DMS114 treated with DMSO at 0.1 percent for 48 hours (cell line): Measurements from ENCODE around the gene EGFR.
A peak's percentile ranks its signal among the peaks of the same experiment; 100 is the strongest.

Experiments used
- DNase-seq: peaks from one replicate; lab custom pipeline; 2025; ENCODE audit not compliant: unreplicated experiment; lab: John Stamatoyannopoulos, UW

EGFR gene

DNA sequence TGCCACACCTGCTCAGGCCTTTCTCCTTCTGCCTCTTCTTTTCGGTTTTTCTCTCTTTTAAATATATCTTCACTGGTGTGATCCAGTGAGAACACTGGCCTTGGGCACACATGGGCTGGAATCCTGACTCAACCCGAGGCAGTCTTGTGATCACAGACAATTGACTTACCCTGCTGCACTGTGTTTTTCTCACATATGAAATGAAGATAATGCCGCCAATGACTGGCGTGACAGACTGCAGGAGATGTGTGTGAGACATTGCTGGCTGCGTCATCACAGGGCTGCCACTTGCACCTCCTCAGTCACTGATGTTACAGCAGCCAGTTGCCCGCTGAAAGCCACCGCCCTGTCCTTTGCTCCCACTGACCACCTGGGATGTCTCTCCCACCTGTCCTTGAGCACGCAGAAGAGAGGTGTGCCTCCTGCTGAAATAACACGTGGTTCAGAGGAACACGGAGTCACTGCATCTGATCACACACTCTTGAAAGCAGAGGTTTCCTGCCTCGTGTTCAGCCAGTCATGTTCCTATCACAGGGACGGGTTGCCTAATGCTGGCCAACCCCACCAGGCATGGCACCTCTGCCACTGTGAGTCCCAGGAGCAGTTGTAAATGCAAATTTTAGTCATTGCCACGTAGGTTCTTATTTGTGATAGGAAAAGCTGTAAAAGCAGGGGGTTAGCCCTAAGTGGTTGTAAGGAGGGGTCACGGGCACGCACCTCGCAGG is 221.8 kb downstream of the EGFR start:
- no peak for DNase-seq

DNA sequence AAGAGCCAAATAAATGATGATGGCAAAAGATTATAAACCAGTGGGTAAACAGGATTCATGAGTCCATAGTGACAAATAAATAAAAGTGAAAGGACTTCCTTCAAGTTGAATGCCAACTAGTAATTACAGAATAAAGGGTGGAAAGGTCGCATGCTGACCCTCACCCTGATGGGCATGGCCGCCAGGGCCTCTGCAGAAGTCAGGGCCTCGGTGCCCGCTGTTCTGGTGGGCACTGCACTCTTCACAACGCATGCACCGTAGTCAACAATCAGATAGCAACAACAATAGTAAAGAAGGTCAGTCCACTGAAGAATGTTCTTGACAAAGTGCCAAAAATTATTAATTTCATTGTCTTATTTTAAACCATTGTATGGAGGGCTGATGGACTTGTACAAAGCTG is 223.1 kb downstream of the EGFR start:
- DNase-seq, result no peak

DNA sequence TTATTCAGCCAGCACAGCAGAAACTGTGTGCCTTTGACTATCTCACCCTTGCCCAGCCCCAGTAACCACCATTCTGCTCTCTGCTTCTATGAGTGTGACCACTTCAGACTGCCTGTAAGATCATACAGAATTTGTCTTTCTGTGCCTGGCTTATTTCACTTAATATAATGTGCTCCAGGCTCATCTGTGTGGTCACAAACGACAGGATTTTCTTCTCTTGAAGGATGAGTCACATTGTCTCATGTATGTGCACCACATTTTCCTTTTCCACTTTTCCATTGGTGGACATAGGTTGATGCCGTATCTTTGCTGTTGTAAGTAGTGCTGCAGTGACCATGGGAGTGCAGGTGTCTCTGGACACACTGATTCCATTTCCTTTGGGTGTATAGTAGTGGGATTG is 223.8 kb downstream of the EGFR start:
- DNase-seq, result no peak

- DNase-seq, result no peak
Measured at GRCh38 chr7:55244006-55244745, 225.4 kb downstream of the EGFR start.

DNA sequence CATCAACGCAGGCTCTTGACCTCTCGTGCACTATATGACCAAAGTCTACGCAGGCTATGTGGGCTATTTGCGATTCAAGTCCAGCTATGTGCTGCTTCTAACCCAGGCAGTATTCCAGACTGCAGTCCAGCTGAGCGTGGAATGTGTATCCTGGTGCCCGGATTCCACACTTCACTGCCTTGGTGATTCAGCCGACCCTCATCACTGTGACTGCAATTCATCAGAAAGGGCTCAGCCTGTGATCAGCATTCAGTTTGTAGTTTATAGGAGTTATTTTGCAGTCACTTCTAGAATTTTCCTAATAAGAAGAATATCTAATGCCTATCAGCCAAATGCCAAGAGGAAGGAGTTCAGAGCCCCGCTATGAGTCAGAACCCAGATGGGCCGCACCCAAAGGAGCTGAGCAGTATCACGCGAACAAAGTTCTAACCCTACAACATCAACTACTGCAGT is 226.5 kb downstream of the EGFR start:
- no peak for DNase-seq

- no peak for DNase-seq
Measured at GRCh38 chr7:55246171-55246570, 227.4 kb downstream of the EGFR start.

- no peak for DNase-seq
Measured at GRCh38 chr7:55247428-55247827, 228.6 kb downstream of the EGFR start.

DNA sequence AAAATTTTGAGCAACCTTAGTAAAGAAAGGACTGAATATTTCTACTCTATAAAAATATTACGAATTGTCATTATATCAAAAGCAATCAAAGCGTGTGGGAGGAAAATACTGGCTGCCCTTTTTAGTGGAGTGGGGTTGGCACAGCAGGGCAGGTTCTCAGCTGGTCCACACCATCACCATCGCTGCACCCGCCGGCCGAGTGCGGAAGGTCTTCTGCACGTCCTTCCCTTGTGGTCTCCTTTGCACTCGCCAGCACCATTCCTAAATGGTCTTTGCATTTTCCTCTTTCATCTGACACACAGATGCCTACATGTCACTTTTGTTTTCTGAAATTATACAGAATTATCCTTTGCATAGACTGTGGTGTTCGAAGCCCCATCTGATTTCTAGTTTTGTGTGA is 229.7 kb downstream of the EGFR start:
- no peak for DNase-seq

GRCh38 chr7:55249332-55249731 is 230.5 kb downstream of the EGFR start:
- no peak for DNase-seq

DNA sequence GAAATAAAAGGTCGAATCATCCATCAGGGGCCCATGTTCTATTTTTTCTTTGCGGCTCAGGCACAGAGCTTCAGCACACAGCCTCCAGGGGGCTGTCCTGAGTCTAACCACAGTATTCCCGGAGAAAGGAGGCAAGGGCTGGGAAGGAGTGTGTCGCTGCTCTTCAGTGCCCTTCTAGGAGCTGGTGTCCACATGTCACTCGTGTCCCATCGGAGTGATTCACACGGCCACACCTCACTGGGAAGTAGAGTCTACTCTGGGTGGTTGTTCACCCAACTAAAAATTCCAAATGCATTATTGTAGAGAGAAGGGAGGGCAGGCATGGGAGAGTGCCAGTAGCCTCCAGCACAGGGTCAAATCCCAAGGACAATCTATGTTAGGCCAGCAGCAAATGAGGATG is 231.5 kb downstream of the EGFR start:
- no peak for DNase-seq

DNA sequence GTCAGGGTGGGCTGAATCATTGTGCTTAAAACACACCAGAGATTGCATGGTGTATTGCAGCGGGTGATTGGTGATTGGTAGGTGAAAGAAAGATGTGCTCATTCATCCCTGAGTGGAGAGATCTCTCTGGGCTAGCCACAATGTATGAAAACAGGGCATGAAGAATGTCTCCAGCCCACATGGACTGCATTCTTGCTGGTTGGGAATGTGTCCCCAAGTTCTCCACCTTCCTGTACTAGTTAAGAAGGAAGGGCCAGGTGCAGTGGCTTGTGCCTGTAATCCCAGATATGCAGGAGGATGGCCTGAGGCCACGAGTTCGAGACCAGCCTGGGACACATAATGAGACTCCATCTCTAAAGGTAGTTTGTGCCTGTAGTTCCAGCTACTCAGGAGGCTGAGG is 232.5 kb downstream of the EGFR start:
- DNase-seq, result no peak

- DNase-seq, result no peak
Measured at GRCh38 chr7:55251911-55252310, 233.1 kb downstream of the EGFR start.

GRCh38 chr7:55252386-55252785 is 233.6 kb downstream of the EGFR start:
- DNase-seq, result no peak

GRCh38 chr7:55253188-55253587 is 234.4 kb downstream of the EGFR start:
- DNase-seq, result no peak

DNA sequence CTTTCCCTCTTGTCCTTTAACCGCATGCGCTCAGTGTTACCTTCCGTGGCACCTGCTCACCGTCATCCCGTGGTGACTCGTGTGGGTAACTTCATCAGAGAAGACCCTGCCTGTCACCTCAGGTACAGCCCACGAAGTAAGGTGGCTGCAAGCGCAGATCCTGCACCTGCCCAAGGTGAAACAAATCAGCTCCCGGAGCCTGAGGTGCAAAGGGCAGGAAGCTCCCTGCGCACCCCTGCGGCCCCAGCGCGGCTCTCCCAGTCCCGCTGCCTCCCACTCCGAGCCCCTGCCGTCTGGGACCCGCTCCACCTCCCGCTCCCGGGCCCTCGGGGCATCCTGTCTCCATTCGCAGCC is 235.4 kb downstream of the EGFR start:
- no peak for DNase-seq

GRCh38 chr7:55254596-55255495 is 236.0 kb downstream of the EGFR start:
- peak; percentile 67 for DNase-seq

GRCh38 chr7:55255496-55256445 is 237.0 kb downstream of the EGFR start:
- peak; percentile 71 for DNase-seq

DNA sequence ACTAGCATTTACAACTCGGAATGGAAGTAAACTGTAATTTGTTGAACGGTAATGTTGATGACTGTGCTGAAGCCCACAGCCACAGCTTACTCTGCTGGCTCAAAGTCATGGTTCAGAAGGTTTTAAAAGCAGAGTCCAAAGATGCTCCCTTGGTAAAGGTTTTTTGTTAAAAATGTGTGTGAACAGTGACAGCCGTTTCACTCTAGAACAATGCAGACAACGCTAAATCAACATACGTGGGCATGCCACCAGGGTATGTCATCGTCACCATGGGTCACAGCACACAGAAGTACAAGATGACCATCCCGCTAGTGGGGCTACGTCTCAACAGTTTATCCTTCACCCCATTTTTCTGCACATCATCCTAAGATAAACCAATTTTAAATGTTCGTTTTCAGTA is 239.8 kb downstream of the EGFR start:
- DNase-seq, result no peak

DNA sequence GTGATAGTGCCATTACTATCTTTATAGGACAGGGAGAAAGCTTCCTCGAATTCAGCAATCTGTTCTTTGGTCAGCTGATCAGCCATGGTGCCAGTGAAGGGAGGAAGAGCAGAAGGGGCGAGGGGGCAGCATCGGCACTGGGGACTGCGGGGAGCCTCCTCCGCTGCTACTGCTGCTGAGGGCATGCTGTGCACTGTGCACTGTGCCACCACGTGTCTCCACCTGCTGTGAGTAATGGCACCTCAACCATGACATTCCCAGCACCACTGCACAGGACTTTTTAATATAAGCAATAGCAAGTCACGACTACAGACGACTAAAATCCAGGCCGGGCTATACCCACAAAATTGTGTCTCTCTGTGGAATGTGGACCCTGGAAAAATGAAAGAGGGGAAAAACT is 241.4 kb downstream of the EGFR start:
- DNase-seq, result no peak

DNA sequence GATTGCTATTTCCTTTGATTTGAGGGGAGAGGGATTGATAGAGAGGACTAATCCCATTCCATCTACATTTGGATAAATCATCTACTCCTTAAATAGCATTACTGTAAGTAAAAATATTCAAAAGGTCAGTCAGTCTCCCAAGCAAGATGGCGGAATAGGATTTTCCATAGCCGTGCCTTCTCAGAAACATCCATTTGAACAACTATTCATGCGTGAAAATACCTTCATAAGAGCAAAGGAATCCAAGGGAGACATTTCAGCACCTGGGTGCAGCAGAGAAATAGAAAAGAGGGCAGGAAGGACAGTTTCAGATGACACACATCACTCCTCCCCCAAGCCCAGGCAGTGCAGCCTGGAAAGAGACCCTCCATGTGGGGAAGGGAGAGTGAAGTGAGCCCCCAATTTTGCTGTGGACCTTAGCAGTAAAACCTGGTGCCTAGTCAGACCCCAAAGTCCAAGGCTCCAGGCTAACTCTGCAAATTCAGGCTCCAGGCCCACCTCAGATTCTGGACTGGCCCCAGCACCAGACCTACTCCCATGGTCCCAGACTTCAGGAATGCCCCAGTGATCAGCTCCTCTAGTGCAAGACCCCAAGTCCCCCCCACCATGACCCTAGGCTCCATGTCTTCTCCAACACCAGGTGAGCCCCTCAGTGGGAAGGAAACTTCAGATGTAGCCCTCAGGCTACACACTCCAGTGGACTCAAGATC is 242.0 kb downstream of the EGFR start:
- no peak for DNase-seq
